Right forelimb (tissue), 1 donor: Measurements from ENCODE around the gene DNAJB6.
A peak's percentile ranks its signal among the peaks of the same experiment; 100 is the strongest.

Experiments
- DNase-seq: peaks from one replicate; pipeline ENCODE4 v3.0.0-alpha.2; 2018

The DNAJB6 gene

DNA sequence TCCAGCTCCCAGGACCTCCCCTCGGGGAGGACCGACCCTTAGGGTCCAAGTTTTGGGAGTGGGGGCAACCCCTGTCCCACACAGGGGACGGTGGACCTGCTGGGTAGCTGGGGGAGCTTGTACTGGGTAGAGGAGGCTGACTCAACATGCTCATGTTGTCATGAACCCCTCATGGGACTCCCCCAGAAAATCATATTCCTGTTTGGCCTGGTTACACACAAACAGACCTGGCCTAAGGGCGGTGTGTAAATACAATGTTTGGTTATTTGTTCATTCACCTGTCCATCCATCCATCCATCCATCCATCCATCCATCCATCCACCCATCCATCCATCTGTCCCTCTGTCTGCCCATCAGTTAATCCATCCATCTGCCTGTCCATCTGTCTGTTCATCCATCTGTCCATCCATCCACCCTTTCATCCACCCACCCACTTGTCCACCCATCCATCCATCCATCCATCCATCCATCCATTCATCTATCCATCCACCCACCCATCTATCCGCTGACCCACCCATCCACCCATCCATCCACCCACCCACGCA, 92.9 kb downstream of the DNAJB6 start:
- no peak for DNase-seq

DNA sequence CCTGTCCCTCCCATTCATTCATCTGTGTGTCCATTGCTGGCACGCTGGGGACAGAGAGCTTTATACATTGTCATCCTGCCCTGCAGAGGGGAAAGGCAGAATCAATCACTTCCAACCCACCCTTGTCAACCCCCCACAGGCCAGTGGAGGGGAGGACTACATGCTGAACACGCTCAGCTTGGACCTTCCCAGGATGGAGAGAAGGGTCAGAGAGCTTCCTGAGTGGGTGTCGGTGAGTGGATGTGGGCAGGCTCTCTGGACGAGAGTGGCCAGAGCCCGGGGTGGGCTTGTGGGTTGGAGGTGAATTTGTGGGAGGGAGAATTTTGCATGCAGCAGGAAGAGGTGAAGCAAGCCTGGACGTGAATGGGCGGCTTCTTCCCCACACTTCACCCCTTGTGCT, 93.9 kb downstream of the DNAJB6 start:
- no peak for DNase-seq

DNA sequence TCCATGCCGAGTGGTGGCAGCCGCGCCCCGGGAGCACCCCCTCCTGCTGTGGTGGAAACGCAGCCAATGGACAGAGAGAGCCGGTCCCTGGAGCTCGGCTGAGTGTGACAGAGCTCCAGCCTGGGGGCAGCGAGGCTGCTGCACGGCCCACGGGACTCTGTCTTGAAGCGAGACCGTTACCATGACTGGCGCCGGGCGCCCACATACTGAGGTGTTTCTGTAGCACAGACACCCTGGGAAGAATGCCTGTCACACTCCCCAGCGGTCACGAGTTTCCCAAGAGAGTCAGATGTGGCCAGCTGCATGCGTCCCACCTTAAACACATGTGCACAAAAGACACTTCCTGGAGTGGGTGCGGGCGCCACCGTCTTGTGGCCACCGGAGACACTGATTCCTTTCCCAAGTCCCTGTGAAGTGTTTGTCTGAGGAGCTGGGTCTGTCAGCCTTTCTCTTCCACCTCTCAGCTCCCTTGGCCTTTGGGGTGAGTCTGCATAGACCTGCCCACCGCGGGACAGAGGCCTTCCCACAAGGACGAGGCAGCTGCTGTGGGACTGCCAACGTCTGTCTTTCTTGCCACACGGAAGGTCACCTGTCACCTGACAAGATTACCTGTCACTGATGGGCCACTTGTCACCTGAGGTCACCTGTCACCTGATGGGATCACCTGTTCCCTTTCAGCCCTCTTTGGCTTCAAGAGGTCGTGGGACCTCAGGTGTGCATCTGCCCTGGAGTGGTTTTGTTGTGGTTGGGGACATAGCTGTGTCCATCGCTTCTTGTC, 94.6 kb downstream of the DNAJB6 start:
- no peak for DNase-seq

DNA sequence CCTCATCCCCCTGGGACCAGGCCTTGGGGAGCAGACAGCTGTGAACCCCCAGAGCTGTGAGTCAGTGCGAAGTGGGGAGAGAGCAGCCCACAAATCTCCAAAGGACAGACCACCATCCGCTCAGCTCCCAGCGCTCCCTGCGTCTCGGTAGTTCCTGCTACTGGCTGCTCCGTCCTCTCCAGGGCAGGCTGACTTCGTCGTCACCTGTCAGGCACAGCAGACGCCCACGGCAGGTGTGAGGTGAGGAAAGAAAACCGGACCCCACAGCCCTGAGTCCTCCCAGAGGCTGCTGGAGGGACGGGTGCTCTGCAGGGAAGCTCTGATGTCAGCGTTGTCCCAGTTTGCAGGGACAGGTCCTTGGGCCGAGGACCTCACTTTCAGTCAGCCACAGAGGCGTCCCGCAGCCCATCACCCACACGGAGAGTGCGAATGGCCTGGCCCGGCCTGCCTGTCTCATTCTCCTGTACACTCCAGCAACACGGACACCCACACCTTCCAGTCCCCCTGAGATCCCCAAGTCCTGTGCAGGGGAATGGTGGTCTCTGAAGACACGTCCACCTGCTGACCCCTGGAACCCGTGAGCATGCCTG, 95.2 kb downstream of the DNAJB6 start:
- DNase-seq = no peak

DNA sequence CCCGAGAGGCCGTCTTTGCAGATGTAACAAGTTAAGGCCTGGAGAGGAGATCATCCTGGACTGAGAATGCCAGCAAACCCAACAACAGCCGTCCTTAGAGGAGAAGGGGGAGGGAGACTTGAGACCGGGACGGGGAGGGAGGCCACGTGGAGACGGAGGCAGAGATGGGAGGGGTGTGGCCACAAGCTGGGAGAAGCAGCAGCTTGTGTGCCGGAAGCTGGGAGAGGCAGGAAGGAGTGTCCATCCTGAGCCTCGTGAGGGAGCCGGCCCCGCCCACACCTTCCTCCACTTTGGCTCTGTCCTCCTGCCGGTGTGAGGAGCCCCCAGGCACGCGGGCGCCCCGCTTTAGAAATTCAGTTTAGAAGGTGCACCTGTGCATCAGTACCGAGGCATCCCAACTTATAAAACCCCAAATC, 95.7 kb downstream of the DNAJB6 start:
- DNase-seq = no peak

DNA sequence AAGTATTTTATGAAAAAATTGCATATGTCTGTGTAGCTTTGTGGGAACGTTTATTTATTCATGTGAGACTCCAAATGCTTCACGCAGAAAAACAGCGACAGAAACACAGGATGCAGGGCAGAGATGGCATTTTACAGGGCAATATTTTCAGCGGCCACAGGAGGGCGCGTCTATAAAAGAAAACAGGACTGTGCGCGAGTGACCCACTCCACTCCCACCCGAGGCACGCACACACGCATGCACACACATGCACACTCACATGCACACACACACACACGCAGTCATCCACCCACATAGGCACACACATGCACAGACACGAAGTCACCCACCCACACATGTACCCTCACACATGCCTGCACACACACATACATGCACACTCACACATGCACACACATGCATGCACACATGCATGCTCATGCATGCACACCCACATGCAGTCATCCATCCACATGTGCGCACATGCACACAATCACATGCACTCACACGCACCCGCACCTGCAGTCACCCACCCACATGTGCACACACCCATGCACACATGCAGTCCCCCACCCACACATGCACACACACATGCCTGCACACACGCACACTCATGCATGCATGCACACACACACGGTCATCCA, 96.3 kb downstream of the DNAJB6 start:
- peak; percentile 56 for DNase-seq

DNA sequence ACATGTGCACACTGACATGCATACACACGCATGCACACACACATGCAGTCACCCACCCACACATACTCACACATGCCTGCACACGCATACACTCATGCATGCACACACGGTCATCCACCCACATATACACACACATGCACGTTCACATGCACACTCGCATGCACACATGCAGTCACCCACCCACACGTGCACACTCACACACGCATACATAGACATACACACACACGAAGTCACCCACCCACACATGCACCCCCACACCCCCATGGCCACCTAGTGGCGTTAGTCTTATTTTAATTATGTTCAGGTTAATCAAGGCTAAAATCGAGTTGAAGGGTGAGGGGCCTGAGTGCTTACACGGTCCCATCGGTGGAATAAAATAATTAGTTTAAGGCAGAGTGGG, 96.8 kb downstream of the DNAJB6 start:
- no peak for DNase-seq

DNA sequence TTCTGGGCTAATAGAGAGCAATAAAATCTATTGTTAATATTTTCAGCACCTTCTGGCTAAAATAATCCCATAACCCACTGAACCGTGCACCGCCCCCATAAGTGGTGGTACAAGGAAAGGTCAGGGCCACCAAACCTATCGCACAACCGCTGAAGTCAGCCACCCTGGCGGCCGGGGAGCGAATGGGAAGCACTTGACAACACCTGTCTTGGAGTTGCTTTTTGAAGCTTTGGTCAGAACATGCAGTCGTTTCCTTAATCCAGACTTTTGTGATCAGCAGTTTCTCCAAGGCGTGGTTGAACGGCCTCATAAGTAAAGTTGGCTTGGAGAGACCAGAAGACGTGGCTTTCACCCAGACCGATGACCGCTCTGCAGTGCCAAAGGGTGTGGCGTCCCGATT, 97.4 kb downstream of the DNAJB6 start:
- no peak for DNase-seq

DNA sequence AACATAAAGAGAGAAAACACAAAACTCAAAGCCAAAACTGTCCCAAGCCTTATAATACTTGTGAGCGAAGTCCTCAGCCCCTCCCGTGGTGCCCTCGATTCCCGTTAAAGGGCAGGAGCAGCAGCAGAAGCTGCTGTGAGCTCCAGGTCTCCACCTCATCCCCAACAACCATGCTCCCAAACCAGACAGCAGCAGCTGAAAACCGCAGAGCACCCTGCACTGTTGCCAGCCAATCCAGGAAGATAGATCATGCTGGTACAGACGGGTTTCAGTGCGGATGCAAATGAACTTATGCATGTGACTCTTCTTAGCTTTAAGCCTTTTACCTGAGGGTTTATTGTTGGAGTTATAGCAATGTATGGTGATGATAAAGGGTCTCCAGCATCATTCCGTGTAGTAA, 97.9 kb downstream of the DNAJB6 start:
- no peak for DNase-seq

DNA sequence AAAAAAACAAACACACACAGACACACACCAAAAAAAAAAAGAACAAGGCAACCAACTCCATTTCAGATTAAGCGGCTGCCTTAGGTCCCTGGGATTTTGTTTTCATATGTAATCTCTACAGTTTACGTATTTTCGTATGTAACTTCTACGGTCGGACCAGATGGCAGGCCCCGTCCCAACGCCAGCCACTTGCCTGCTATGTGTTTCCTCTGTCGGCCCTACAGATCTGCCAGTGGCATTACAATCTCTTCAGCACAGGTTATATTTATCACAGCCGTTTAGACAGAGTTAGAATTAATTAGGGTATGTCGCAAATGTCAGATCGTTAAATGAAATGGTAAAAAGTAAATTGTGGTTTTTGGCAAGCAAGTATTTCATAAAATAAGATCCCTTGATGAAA, 99.3 kb downstream of the DNAJB6 start:
- no peak for DNase-seq

DNA sequence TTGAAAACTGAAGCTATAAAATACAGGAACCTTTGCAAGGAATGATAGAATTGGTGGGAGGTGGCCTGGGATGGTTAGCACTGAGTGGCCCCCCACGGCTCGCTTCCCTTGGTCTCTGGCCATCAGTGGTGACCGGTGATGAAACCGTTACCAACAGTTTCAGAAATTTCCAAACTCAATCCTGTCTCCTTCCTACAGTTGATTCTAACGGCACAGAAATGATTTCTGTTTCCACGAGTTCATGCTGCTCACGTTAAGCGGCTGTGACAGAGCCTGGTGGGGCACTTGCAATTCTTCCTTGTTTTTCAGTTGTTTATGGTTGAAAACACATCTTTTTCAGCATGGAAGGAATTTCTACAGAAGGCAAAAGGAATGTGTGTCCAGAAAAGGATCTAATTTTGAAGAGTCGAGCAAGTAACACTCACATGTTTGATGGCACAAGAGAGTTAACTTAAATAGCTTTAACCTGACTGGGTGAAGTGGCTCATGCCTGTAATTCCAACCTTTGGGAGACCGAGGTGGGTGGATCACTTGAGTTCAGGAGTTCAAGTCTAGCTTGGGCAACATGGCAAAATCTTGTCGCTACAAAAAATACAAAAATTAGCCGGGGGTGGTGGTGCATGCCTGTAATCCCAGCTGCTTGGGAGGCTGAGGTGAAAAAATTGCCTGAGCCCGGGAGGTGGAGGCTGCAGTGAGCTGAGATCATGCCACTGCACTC, 100.1 kb downstream of the DNAJB6 start:
- DNase-seq = no peak

DNA sequence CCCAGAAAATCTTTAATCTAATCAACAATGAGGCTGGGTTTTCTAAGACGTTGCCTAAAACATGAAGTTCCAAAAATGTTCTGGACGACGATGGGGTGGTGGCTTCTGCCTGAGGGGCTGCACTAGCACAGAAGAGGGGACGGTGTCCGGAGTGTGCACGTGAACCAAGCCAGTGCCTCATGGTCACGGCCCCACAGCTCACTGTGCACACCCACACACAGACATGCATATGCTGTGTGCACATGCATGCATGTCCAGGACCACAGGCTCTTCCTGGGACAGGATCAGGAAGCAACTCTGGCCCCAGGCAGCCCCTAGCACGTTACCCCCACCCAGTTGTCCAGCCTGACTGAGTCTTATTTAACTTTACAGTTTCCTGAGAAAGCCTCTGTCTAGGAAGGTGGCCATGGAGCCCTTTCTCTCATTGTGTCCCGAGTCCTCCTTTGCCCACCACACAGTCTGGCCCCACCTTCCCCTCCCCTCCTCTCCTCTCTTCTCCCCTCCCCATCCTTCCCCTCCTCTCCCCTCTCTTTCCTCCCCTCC, 100.8 kb downstream of the DNAJB6 start:
- DNase-seq = no peak

DNA sequence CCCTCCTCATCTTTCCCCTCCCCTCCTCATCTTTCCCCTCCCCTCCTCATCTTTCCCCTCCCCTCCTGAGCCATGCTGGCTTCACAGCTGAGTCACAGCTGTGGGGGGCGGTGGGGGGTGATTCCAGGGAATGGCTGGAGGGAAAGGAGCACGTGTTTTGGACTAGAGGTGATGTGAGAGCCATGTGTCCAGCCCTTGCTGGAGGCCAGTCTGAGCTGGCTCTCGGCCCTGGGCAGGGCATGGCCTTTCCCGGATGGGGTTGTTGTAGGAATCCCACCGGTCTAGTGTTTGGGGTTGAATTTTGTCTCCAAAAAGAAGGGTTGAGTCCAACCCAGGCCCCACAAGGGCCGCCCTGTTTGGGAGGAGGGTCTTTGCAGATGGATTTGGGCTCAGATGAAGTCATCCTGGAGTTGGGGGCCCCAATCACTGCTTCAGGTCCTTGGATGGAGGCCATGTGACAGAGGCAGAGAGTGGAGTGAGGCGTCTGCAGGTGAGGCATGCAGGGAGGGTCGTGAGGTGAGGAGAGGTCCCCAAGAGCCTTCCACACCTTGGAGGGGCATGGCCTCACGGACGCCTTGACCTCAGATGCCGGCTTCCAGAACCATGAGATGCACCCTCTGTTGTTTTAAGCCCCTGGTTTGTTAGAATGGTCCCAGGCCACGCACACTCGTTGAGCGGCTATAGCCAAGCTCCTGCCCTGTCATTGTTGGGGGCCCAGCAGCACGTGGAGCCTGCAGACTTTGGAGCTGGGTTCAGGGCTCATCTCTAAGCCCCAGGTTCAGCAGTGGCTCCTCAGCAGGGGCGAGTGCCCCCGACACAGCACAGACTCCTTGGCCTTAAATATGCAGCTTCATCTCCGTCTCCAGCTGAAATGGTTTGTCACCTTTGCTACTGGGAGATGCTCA, 101.6 kb downstream of the DNAJB6 start:
- DNase-seq = no peak

DNA sequence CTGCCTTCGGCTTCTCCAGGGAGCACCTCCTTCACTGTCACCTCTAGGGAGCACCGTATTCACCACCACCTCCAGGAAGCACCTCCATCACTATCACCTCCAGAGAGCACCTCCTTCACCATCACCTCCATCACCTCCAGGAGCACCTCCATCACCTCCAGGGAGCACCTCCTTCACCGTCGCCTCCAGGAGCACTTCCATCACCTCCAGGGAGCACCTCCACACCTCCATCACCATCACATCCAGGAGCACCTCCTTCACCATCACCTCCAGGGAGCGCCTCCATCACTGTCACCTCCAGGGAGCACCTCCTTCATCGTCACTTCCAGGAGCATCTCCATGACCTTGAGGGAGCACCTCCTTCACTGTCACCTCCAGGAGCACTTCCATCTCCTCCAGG, 102.3 kb downstream of the DNAJB6 start:
- DNase-seq = no peak

DNA sequence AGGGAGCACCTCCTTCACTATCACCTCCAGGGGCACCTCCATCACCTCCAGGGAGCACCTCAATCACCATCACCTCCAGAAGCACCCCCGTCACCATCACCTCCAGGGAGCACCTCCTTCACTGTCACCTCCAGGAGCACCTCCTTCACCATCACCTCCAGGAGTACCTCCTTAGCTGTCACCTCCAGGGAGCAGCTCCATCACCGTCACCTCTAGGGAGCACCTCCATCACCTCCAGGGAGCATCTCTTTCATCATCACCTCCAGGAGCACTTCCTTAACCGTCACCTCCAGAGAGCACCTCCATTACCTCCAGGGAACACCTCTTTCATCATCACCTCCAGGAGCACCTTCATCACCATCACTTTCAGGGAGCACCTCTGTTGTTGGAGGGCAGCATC, 103.0 kb downstream of the DNAJB6 start:
- no peak for DNase-seq

DNA sequence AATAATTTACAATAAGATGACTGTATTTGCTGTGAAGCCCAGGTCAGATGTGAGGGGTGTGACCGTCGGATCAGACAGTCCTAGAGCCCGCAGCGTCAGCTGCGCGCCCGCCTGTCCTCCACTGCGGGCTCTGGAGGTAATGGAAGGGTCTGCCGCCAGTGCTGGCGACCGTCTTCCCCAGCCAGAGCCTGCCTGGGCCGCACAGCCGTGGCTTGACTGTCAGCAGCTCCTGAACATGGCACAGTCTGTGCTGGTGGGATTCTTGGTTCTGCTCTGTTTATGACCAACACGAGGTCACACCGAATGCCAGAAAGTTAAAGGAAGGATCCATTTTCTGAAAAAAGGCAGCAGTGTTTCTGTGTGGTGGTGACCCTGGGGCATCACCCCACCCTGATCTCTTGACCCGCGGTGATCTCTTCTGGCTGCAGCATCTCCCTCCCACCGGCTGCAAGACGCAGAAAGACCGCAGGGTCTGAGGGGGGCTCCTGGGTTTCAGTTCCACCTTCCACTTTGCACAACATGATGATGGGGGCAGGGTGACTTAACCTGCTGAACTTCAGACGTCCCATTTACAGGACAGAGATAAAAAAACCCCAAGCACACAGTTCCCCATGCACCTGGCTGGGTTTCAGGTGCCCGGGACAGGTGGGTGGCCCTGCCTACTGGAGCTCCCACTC, 103.7 kb downstream of the DNAJB6 start:
- no peak for DNase-seq

DNA sequence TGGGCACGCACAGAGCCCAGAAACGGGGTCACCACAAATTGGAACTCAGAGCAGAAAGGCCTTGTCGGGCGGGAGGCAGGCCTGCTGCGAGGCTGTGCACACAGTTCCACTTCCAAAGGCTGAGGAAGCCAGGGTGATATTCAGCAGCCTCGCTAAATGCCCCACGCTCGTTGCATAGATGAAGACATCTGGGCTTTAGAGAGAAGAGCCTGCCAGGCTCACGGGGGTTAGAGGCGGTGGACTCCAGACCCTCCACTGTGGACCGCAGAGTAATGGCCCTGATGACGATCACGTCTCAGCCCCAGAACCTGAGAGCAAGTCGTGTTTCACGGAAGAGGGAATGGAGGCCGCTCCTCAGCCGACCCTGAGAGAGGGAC, 104.2 kb downstream of the DNAJB6 start:
- DNase-seq = no peak

DNA sequence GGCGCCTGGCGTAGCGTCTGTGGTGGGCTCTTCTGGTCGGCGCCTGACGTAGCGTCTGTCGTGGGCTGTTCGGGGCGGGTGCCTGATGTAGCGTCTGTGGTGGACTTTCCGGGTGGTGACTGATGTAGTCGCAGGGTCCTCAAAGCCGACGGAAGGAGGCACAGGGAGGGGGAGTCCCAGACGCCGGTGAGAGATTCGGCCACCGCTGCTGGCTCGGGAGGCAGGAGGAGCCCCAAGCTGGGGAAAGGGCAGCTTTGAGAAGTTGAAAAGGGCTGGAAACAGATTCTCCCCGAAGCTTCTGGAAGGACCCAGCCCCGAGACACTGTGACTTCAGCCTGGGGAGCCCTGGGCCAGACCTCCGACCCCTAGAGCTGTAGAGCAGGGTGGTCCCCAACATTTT, 105.7 kb downstream of the DNAJB6 start:
- DNase-seq = no peak

DNA sequence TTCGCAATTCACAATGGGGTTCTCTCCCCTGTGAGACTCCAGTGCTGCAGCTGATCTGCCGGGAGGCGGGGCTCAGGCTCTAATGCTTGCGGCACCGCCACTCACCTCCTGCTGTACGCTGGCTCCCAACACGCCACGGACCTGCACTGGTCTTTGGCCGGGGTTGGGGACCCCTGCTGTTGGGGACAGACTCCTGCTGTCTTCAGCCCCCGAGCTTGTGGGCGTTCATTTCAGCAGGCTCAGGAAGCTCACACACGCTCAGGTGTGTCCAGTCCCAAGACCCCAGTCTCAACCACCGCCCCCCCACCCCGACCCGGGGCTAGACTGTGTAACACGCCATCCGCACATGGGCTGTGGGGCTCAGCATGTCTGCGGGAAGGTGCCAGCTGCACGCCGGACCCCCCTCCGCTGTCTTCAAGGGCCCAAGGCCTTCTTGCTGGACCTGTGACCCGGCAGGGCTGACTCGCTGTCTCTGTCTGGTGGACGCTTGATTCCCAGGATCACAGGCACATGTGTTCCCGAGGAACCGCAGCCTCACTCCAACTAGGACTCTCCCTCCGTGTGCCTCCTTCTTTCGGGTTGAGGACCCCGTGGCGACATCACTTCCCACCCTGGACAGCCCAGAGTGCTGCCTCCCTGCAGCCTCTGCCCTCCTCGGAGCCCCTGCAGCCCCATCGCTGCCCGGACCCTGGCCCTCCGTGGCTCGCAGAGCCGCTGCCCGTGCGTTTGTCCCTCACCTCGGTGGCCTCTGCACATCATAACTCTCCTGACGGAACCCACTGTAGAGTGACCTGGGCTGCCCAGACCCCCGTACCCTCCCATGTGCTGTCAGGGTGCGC, 106.4 kb downstream of the DNAJB6 start:
- DNase-seq = no peak

DNA sequence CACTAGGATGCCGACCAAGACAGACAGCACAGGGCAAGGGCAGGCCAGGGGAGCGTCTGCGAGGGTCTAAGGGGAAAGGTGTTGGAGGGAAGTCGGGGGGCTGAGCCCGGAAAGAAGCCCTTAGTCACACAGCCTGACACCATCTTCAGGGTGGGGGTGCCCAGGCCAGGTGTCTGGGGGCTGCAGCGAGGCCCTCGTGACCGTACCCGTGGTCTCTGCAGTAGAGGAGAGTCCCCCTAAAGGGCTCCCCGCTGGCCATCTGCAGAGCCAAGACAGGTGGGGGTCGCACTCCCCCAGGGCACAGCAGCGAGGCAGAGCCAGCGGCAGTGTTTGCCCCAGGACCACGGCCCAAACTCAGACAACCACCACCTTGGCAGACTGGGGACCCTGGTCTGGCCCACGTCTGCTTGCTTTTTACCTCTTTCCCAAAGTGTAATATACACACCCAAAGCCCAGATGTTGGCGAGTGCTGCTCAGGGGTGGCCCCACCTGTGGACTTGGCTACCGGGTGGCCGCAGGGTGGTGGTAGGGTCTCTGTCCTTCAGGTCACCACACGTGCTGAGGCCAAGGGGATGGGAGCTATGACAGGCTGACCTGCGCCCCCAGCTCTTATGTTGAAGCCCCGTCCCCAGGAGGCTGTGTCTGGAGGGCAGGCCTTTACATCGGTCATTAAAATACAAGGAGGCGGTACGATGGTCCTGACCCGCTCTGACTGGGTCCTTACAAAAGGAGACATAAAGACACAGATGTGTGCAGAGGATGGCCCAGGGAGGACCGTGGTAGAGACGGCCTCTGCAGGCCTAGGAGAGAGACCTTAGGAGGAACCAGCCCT, 107.4 kb downstream of the DNAJB6 start:
- DNase-seq = no peak
